HCT116 (cell line): ENCODE measurements around the gene DUS4L. TPM values are rescaled to one million over a fixed set of nuclear protein-coding genes. Genes with fewer than 3 reads are reported as not detected.
A peak's percentile ranks its signal among the peaks of the same experiment; 100 is the strongest.

Experiments used
- ATAC-seq: fragments of 200-7000 bp; cut with Tn5 transposase; 2 replicates; pipeline ENCODE4 v1.9.1; 2020; ENCODE audit warnings: mild to moderate bottlenecking, moderate library complexity
- BruUV-seq: library from RNA; stranded (reverse); fragments of 400-500 nt; replicated peaks from 2 replicates; lab custom pipeline; 2021; lab: Mats Ljungman, UMichigan
- CTCF ChIA-PET: fragments of 300-600 bp; sonication (Branson Sonifier 250); formaldehyde crosslinking; loops from one replicate; lab custom pipeline; 2021; ENCODE audit warnings: antibody characterized with exemption; lab: Charles Lee
- POLR2A ChIA-PET: fragments of 300-600, 350-600 bp; sonication (Branson Sonifier 250); formaldehyde crosslinking; loops from one replicate; lab custom pipeline; 2021; ENCODE audit warnings: antibody characterized with exemption; lab: Charles Lee
- RAD21 ChIA-PET, 2 experiments: fragments of 300-600 bp; sonication (Branson Sonifier 250); formaldehyde crosslinking; loops; one replicate each; lab custom pipeline; 2023; ENCODE audit warnings: low total read pairs in 2 of 2; ENCODE audit not compliant: uncharacterized antibody in 2 of 2, unreplicated experiment in 2 of 2, low non-redundant PET in 1 of 2; lab: Charles Lee
- DNase-seq: peaks from one replicate; pipeline ENCODE4 v3.0.0-alpha.2; 2010; ENCODE audit warnings: low read depth, low spot score
- H2AFZ ChIP-seq: fragments of 200-600 bp; shearing (Covaris generic), sonication (generic); 2 replicates; pipeline ENCODE4 v1.6.1; 2017; ENCODE audit warnings: low read depth, mixed run types, mixed read lengths, antibody characterized with exemption, low read length; ENCODE audit not compliant: poor library complexity, severe bottlenecking
- H3K27ac ChIP-seq: 2 replicates; pipeline ENCODE4 v1.5.1; 2012; ENCODE audit warnings: low read depth, low read length
- H3K27me3 ChIP-seq: fragments of 200-600 bp; sonication (generic); 2 replicates; pipeline ENCODE4 v1.6.1; 2016; ENCODE audit warnings: mixed run types, low read length, mixed read lengths; ENCODE audit not compliant: insufficient read depth
- H3K36me3 ChIP-seq, 2 experiments: fragments of 200-500 bp in 1 of 2; fragments of 200-600 bp in 1 of 2; sonication (Bioruptor generic) in 1 of 2; sonication (generic) in 1 of 2; 2 replicates each; pipeline versions ENCODE4 v1.5.1 to v1.6.1; 2014 to 2016; ENCODE audit warnings: low read length in 2 of 2, inconsistent platforms in 1 of 2, mixed read lengths in 1 of 2, mixed run types in 1 of 2; ENCODE audit not compliant: insufficient read depth in 2 of 2, control insufficient read depth in 1 of 2
- H3K4me1 ChIP-seq, 2 experiments: fragments of 200-600 bp in 1 of 2; sonication (generic) in 1 of 2; 2 replicates each; pipeline versions ENCODE4 v1.5.1 to v1.6.1; 2012 to 2017; ENCODE audit warnings: low read length in 2 of 2, inconsistent platforms in 1 of 2, mild to moderate bottlenecking in 1 of 2, mixed read lengths in 1 of 2, mixed run types in 1 of 2, moderate library complexity in 1 of 2; ENCODE audit not compliant: insufficient read depth in 2 of 2, control insufficient read depth in 1 of 2
- H3K4me2 ChIP-seq: fragments of 200-600 bp; sonication (generic); 2 replicates; pipeline ENCODE4 v1.6.1; 2017; ENCODE audit warnings: mixed run types, low read length, mixed read lengths
- H3K4me3 ChIP-seq, 2 experiments: fragments of 200-600 bp in 1 of 2; sonication (generic) in 1 of 2; replicated peaks in 1 of 2; 2 replicates each; pipeline ENCODE4 v1.5.1; 2011 to 2016; ENCODE audit warnings: low read length in 2 of 2, control low read depth in 1 of 2, low read depth in 1 of 2, mild to moderate bottlenecking in 1 of 2, mixed read lengths in 1 of 2, mixed run types in 1 of 2
- H3K79me2 ChIP-seq: fragments of 200-600 bp; sonication (generic); 2 replicates; pipeline ENCODE4 v1.6.1; 2017; ENCODE audit warnings: mild to moderate bottlenecking, mixed run types, low read length, moderate library complexity, mixed read lengths; ENCODE audit not compliant: insufficient read depth
- H3K9ac ChIP-seq: fragments of 200-600 bp; sonication (generic); 2 replicates; pipeline ENCODE4 v1.6.1; 2016; ENCODE audit warnings: low read length, mixed read lengths
- H3K9me2 ChIP-seq: fragments of 200-600 bp; sonication (generic), shearing (Covaris generic); 2 replicates; pipeline ENCODE4 v1.6.1; 2017; ENCODE audit warnings: mixed run types, mild to moderate bottlenecking, moderate library complexity; ENCODE audit not compliant: insufficient read depth
- H3K9me3 ChIP-seq, 2 experiments: fragments of 200-500 bp in 1 of 2; fragments of 200-600 bp in 1 of 2; sonication (Bioruptor generic) in 1 of 2; sonication (generic) in 1 of 2; 2 replicates each; pipeline ENCODE4 v1.6.1; 2014 to 2017; ENCODE audit warnings: low read length in 2 of 2, mixed read lengths in 2 of 2, inconsistent platforms in 1 of 2, low read depth in 1 of 2, mild to moderate bottlenecking in 1 of 2, mixed run types in 1 of 2, moderate library complexity in 1 of 2; ENCODE audit not compliant: control insufficient read depth in 1 of 2, insufficient read depth in 1 of 2
- H4K20me1 ChIP-seq: fragments of 200-600 bp; sonication (generic), shearing (Covaris generic); 2 replicates; pipeline ENCODE4 v1.6.1; 2017; ENCODE audit warnings: mixed run types, mild to moderate bottlenecking, moderate library complexity; ENCODE audit not compliant: insufficient read depth
- ATF3 ChIP-seq: IDR thresholded peaks from 2 replicates; pipeline ENCODE4 v1.6.1; 2012
- CEBPB ChIP-seq: IDR thresholded peaks from 2 replicates; pipeline ENCODE4 v1.6.1; 2012; ENCODE audit warnings: low read depth
- EGR1 ChIP-seq: IDR thresholded peaks from 2 replicates; pipeline ENCODE4 v1.6.1; 2012; ENCODE audit warnings: low read depth
- ELF1 ChIP-seq: IDR thresholded peaks from 2 replicates; pipeline ENCODE4 v1.6.1; 2012; ENCODE audit warnings: low read depth, borderline replicate concordance
- FOSL1 ChIP-seq: IDR thresholded peaks from 2 replicates; pipeline ENCODE4 v1.6.1; 2012; ENCODE audit warnings: low read depth
- JUND ChIP-seq: IDR thresholded peaks from 2 replicates; pipeline ENCODE4 v1.6.1; 2012
- POLR2A ChIP-seq: IDR thresholded peaks from 2 replicates; pipeline ENCODE4 v1.7.0; 2011; ENCODE audit warnings: borderline replicate concordance; ENCODE audit not compliant: insufficient read depth, insufficient read length; ENCODE audit errors: extremely low read depth
- POLR2AphosphoS5 ChIP-seq: IDR thresholded peaks from 2 replicates; pipeline ENCODE4 v1.6.1; 2011; ENCODE audit warnings: mild to moderate bottlenecking, low read depth, low read length, moderate library complexity
- SIN3A ChIP-seq: IDR thresholded peaks from 2 replicates; pipeline ENCODE4 v1.6.1; 2012; ENCODE audit warnings: low read depth
- TCF7L2 ChIP-seq: IDR thresholded peaks from 2 replicates; pipeline ENCODE4 v1.7.0; 2011; ENCODE audit warnings: borderline replicate concordance, inconsistent platforms; ENCODE audit not compliant: insufficient read depth, insufficient read length; ENCODE audit errors: extremely low read depth
- YY1 ChIP-seq: IDR thresholded peaks from 2 replicates; pipeline ENCODE4 v1.6.1; 2011; ENCODE audit warnings: low read length, low read depth, moderate library complexity, mild to moderate bottlenecking; ENCODE audit not compliant: insufficient replicate concordance; ENCODE audit errors: extremely low read depth
- ZNF274 ChIP-seq: fragments of 200-500 bp; sonication (Bioruptor generic); IDR thresholded peaks from 2 replicates; pipeline ENCODE4 v1.6.1; 2014; ENCODE audit warnings: mild to moderate bottlenecking, low read depth, low read length, inconsistent platforms
- intact Hi-C: fragments of 100-400 bp; cut with micrococcal nuclease; formaldehyde crosslinking; loops from 2 replicates; pipeline ENCODE4 v1.10.0; 2022
- total RNA-seq: library from RNA; stranded (reverse); gene quantifications from one replicate; pipeline ENCODE4 v1.2.1, GENCODE V29; 2021; ENCODE audit not compliant: unreplicated experiment

DUS4L gene
- total RNA-seq, 1 experiment from 2014 or later = 12.6 TPM

GRCh38 chr7:107579885-107580715 lies 16.3 kb downstream of the DUS4L start, which contains the start of gene BCAP29 (continued):
- TF ChIP-seq FOSL1 = no peak
- TF ChIP-seq ATF3 = no peak
- TF ChIP-seq ELF1 = no peak
- no peak for TF ChIP-seq ZNF274
- TF ChIP-seq, all 23 proteins: peak for 11

GRCh38 chr7:107580716-107581383 lies 17.1 kb downstream of the DUS4L start:
- no peak for DNase-seq
- RAD21 ChIA-PET = no interaction called here
- H3K36me3 ChIP-seq = 0 out of 4 replicates have a peak, but pooled peaks cover 2 to 8% of the 10 kb centered on the region in 2 experiments
- no peaks in the 10 kb centered on the region for H3K9me3 ChIP-seq
- CTCF ChIA-PET = no interaction called here
- BruUV-seq = TSS peak; percentile 59
- H3K27ac ChIP-seq = peak overlapping the region; percentile 81
- no peak for ATAC-seq
- no peaks in the 10 kb centered on the region for H4K20me1 ChIP-seq
- no peaks in the 10 kb centered on the region for H3K27me3 ChIP-seq
- H3K9ac ChIP-seq = peak overlapping the region; percentile 75
- peaks cover 2 to 14% of the 10 kb centered on the region in 2 experiments; a peak in 3 of 4 replicates for H3K4me1 ChIP-seq
- peak overlapping the region; percentile 77 for H3K4me2 ChIP-seq
- POLR2A ChIA-PET = no interaction called here
- H3K79me2 ChIP-seq = peaks cover 32% of the 10 kb centered on the region
- intact Hi-C loops = loop anchor here (10.0 kb wide), 3 partner anchors 144 to 386 kb away; no protein-coding TSS in a partner anchor
- H3K4me3 ChIP-seq = peak overlapping the region; percentile 76 to 82
- H2AFZ ChIP-seq = no peak overlapping the region
- no peaks in the 10 kb centered on the region for H3K9me2 ChIP-seq
- TF ChIP-seq POLR2A (no peak), SIN3A (no peak), TCF7L2 (no peak), POLR2AphosphoS5 (no peak), JUND (no peak), YY1 (no peak), CEBPB (no peak), EGR1 (no peak)
